Transverse colon (tissue), 4 donors: Measurements from ENCODE around the gene CNTFR.

Source experiments
- POLR2A ChIP-seq: fragments of 450-650 bp; IDR thresholded peaks from one replicate; pipeline ENCODE4 v1.6.1; 2016; ENCODE audit warnings: antibody characterized with exemption, mild to moderate bottlenecking, moderate library complexity
- POLR2AphosphoS5 ChIP-seq, 3 donors: sonication (generic); formaldehyde crosslinking; IDR thresholded peaks; one replicate each; pipeline ENCODE4 v1.6.1; 2016; ENCODE audit warnings: antibody characterized with exemption in 3 of 3
- TF ChIP-seq, protein P1 (sequence below), 5 experiments: fragments of 200-600 bp in 3 of 5; fragments of 450-650 bp in 2 of 5; sonication (generic) in 3 of 5; IDR thresholded peaks; 1 replicate in 2 of 5; 2 replicates in 3 of 5; pipeline ENCODE4 v1.5.1; 2016 to 2017; ENCODE audit warnings: antibody characterized with exemption in 5 of 5, inconsistent platforms in 3 of 5, mild to moderate bottlenecking in 2 of 5, moderate library complexity in 1 of 5

DNA sequence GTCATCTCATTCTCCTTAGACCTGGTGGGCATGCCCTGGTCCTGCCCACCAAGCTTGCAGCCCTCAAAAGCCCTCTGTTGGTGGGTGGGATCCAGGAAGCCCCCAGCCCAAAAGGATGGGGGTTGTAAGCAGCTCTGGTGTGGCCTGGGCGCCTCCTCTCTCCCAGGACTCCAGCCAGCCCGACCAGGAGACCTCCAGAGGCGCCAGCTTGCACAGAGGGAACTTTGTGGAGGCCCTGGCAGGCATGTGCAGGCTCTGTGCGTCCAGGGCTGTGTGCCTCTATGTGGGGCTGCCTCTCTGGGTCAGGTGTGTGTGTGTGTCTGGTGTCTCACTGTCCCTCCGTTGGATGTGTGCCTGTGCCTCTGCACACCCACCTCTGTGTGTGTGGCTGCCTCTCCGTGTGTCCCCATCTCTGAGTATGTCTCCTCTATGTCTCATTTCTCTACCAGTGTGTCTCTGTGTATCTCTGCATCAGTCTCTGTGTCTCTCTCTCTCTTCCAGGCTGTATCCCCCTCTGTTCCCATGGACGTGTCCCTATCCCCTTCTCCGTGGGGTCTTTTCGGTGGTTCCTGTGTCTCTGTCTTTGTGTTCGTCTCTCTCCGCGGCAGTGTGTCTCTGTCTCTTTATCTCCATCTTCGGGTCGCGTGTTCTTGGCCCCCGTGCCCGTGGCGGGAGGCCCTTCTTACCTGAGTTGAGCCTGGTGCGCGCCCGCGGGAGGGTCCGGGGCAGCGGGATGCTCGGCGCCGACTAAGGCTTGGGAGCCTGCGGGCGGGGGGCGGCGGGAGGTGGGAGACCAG is 67.2 kb downstream of the CNTFR start:
- TF ChIP-seq, protein P1, sequence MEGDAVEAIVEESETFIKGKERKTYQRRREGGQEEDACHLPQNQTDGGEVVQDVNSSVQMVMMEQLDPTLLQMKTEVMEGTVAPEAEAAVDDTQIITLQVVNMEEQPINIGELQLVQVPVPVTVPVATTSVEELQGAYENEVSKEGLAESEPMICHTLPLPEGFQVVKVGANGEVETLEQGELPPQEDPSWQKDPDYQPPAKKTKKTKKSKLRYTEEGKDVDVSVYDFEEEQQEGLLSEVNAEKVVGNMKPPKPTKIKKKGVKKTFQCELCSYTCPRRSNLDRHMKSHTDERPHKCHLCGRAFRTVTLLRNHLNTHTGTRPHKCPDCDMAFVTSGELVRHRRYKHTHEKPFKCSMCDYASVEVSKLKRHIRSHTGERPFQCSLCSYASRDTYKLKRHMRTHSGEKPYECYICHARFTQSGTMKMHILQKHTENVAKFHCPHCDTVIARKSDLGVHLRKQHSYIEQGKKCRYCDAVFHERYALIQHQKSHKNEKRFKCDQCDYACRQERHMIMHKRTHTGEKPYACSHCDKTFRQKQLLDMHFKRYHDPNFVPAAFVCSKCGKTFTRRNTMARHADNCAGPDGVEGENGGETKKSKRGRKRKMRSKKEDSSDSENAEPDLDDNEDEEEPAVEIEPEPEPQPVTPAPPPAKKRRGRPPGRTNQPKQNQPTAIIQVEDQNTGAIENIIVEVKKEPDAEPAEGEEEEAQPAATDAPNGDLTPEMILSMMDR (IDR thresholded peaks at IDR 0.05): no peak
- TF ChIP-seq POLR2A: no peak
- no peak for TF ChIP-seq POLR2AphosphoS5 (IDR thresholded peaks at IDR 0.05)
